ENCODE measurements around the gene KLHDC9.

DNA sequence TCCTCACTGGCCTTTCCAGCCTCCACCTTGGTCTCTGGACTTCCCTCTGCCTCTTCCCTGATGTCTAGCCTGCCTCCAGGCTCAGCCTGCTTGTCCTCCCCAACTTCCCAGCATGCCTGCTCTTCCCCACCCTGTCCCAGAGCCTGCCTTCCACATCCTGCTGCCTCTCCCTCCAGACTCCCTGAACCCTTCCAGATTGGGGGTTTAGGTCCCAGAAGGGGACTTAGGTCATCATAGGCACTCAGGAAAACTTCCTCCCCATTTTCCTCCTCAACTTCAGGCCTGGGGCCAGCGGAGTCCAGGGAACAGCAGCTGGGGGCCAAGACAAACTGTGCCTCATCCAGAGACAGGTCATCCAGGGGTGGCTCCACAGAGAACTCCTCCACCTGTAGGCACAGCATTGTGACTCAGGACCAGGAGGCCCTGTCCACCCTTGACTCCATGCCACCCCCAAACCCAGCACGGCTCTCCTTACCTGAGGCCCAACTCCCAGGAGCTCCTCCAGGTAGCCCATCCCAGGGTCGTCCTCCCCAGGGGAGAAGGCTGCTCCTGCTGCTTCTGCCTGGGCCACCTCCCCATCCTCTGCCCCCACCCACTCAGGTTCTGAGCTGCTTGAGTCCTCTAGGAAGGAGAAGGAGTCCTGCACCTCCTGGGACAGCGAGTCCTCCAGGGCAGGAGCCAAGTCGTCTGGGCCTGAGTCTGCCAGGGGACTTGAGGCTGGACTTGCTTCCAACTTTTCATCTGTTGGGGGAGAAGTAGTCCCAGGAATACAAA lies 49.0 kb upstream of the KLHDC9 start:
- TF ChIP-seq, protein P1, sequence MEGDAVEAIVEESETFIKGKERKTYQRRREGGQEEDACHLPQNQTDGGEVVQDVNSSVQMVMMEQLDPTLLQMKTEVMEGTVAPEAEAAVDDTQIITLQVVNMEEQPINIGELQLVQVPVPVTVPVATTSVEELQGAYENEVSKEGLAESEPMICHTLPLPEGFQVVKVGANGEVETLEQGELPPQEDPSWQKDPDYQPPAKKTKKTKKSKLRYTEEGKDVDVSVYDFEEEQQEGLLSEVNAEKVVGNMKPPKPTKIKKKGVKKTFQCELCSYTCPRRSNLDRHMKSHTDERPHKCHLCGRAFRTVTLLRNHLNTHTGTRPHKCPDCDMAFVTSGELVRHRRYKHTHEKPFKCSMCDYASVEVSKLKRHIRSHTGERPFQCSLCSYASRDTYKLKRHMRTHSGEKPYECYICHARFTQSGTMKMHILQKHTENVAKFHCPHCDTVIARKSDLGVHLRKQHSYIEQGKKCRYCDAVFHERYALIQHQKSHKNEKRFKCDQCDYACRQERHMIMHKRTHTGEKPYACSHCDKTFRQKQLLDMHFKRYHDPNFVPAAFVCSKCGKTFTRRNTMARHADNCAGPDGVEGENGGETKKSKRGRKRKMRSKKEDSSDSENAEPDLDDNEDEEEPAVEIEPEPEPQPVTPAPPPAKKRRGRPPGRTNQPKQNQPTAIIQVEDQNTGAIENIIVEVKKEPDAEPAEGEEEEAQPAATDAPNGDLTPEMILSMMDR (optimal IDR thresholded peaks at IDR 0.05 in 1 of 3, IDR thresholded peaks at IDR 0.05 in 1 of 3, conservative IDR thresholded peaks at IDR 0.05 in 1 of 3; ENCODE audit: extremely low read depth in 1 of 3, insufficient read depth in 2 of 3, low read length in 3 of 3) = no peak
- TF ChIP-seq EZH2 (IDR thresholded peaks at IDR 0.05; ENCODE audit: low read length) = no peak
